HFF-Myc (cell line): ENCODE results near the gene MYL2.

Experiments
- DNase-seq: peaks from one replicate; pipeline ENCODE4 v3.0.0-alpha.2; 2011; ENCODE audit warnings: low read depth; ENCODE audit errors: extremely low read depth
- H3K4me3 ChIP-seq: replicated peaks from 2 replicates; pipeline ENCODE4 v1.5.1; 2011; ENCODE audit warnings: low read depth, mild to moderate bottlenecking, control low read depth, low read length
- CTCF ChIP-seq: IDR thresholded peaks from 2 replicates; pipeline ENCODE4 v1.5.1; 2012; ENCODE audit warnings: mild to moderate bottlenecking, low read depth, low read length, control low read depth; ENCODE audit errors: missing control alignments

The MYL2 gene

GRCh38 chr12:110885152-110885840 lies 35.1 kb downstream of the MYL2 start:
- DNase-seq, result no peak
- no peak for TF ChIP-seq CTCF
- H3K4me3 ChIP-seq, result no peak overlapping the region

GRCh38 chr12:110883251-110883650 lies 37.1 kb downstream of the MYL2 start:
- TF ChIP-seq CTCF, result no peak
- DNase-seq, result no peak
- no peak overlapping the region for H3K4me3 ChIP-seq

DNA sequence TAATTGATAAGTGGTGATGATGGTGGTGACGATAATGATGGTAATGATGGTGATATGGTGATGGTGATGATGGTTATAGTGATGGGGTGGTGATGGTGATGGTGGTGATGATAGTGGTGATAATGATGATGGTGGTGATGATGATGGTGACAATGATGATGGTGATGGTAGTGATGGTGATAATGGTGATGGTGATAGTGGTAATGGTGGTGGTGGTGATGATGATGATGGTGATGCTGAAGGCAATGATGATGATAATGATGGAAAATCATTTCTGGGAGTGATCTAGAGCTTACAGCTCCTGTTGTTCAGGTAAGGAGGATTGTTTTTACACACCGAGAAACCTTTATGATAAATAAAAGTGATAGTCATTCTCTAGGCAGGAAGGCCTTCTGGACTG lies 39.7 kb downstream of the MYL2 start:
- TF ChIP-seq CTCF, result no peak
- no peak overlapping the region for H3K4me3 ChIP-seq
- DNase-seq, result no peak

DNA sequence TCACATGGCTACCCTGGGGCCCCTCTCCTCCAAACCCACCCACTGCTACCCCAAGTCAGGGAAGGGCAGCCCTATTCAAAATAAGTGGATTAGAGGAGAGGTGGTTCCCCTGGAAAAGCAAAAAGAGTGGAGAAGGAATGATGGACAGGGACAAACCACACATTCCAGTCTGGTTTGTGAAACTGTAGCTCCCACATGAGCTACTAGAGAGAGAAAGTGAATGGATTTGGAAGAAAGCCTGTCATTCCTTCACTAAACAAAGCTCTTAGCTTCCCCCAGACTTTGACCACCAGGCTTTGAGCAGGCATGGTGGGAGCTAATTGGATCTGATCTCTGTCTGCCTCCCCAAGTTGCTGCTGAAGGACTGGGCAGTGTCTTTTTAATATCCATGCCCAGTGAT lies 45.6 kb downstream of the MYL2 start:
- DNase-seq, result no peak
- TF ChIP-seq CTCF, result no peak
- H3K4me3 ChIP-seq, result no peak overlapping the region

DNA sequence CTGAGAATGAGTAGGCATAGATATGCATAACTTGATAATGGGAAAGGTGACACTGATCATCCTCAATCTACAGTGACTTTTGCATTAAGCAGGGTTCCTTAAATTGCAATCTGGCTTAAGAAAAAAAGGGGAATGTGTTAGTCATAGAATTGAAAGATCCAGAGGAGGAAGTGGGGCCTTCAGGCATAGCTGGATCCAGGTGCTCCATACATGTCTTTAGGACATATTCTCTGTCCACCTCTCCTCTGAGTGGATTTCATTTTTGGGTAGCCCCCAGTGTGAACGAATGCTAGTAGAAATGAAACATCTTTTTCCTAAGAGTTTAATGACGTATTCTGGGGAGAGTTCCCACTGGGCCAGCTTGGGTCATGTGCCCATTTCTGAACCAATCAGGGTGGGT lies 46.0 kb downstream of the MYL2 start:
- no peak for DNase-seq
- TF ChIP-seq CTCF, result no peak
- H3K4me3 ChIP-seq, result no peak overlapping the region

- no peak overlapping the region for H3K4me3 ChIP-seq
- DNase-seq, result no peak
- TF ChIP-seq CTCF, result no peak
These were observed 48.3 kb downstream of the MYL2 start for GRCh38 chr12:110872100-110872499.

- H3K4me3 ChIP-seq, result no peak overlapping the region
- TF ChIP-seq CTCF, result no peak
- no peak for DNase-seq
These were observed 50.6 kb downstream of the MYL2 start for GRCh38 chr12:110869803-110870202.
